Glutamatergic neuron (in vitro differentiated cells): ENCODE results near the gene PPP2R2D. TPM values are rescaled to one million over a fixed set of nuclear protein-coding genes. Genes with fewer than 3 reads are reported as not detected.
A peak's percentile ranks its signal among the peaks of the same experiment; 100 is the strongest.

ENCODE experiments used
- DNase-seq: peaks from one replicate; pipeline ENCODE4 v3.0.0; 2022
- H3K27ac Mint-ChIP-seq: one replicate; pipeline ENCODE4 v1.8.0; 2020; ENCODE audit warnings: mild to moderate bottlenecking, mixed read lengths, inconsistent platforms; ENCODE audit not compliant: unreplicated experiment
- H3K27me3 Mint-ChIP-seq: one replicate; pipeline ENCODE4 v1.8.0; 2020; ENCODE audit warnings: mild to moderate bottlenecking, moderate library complexity, mixed read lengths, inconsistent platforms; ENCODE audit not compliant: unreplicated experiment
- H3K36me3 Mint-ChIP-seq: one replicate; pipeline ENCODE4 v1.8.0; 2020; ENCODE audit warnings: mild to moderate bottlenecking, mixed read lengths, inconsistent platforms; ENCODE audit not compliant: unreplicated experiment
- H3K4me1 Mint-ChIP-seq: one replicate; pipeline ENCODE4 v1.8.0; 2020; ENCODE audit warnings: mild to moderate bottlenecking, low read depth, mixed read lengths, inconsistent platforms; ENCODE audit not compliant: unreplicated experiment
- H3K4me3 Mint-ChIP-seq: one replicate; pipeline ENCODE4 v1.8.0; 2020; ENCODE audit warnings: mild to moderate bottlenecking, mixed read lengths, inconsistent platforms; ENCODE audit not compliant: unreplicated experiment
- H3K9me3 Mint-ChIP-seq: one replicate; pipeline ENCODE4 v1.8.0; 2020; ENCODE audit warnings: mild to moderate bottlenecking, moderate library complexity, mixed read lengths, inconsistent platforms; ENCODE audit not compliant: unreplicated experiment
- total RNA-seq: library from RNA; stranded (reverse); fragmentation: NEBNext Ultra II Directional; extraction: Animal tissue kit (Norgen Biotek cat#: 25700); gene quantifications from one replicate; pipeline ENCODE4 v1.2.1, GENCODE V29; 2021; ENCODE audit not compliant: unreplicated experiment
- TF ChIP-seq, protein P1 (sequence below): fragments of 200-600 bp; sonication (generic); IDR thresholded peaks from one replicate; pipeline ENCODE4 v1.5.0; 2021; ENCODE audit not compliant: partially characterized antibody, unreplicated experiment

PPP2R2D gene
- total RNA-seq, 1 donor from 2014 or later: 42.8 TPM

DNA sequence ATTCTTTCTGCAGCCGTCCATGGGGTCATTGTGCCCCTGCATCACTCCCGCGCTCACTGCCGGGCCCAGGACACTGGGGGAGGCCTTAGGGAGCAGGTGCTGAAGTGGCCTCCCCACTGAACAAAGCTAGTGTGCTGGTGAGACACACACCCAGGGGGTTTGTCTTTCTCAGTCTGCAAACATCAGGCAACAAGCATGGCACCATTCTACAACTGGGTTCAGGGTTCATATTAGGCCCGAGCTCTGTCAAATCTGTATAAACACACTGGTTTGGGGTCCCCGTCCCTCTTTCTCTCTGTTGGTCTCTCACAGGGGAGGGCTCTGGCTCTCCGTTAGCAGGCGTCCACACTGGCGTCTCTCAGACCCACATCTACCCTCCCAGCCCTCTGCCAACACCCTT, 11.1 kb upstream of the PPP2R2D start:
- H3K36me3 Mint-ChIP-seq: no peaks in the 10 kb centered on the region
- TF ChIP-seq, protein P1, sequence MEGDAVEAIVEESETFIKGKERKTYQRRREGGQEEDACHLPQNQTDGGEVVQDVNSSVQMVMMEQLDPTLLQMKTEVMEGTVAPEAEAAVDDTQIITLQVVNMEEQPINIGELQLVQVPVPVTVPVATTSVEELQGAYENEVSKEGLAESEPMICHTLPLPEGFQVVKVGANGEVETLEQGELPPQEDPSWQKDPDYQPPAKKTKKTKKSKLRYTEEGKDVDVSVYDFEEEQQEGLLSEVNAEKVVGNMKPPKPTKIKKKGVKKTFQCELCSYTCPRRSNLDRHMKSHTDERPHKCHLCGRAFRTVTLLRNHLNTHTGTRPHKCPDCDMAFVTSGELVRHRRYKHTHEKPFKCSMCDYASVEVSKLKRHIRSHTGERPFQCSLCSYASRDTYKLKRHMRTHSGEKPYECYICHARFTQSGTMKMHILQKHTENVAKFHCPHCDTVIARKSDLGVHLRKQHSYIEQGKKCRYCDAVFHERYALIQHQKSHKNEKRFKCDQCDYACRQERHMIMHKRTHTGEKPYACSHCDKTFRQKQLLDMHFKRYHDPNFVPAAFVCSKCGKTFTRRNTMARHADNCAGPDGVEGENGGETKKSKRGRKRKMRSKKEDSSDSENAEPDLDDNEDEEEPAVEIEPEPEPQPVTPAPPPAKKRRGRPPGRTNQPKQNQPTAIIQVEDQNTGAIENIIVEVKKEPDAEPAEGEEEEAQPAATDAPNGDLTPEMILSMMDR: no peak
- H3K27me3 Mint-ChIP-seq: peaks cover 2% of the 10 kb centered on the region
- no peak overlapping the region for H3K4me3 Mint-ChIP-seq
- no peak overlapping the region for H3K27ac Mint-ChIP-seq
- H3K9me3 Mint-ChIP-seq: peaks cover 6% of the 10 kb centered on the region
- DNase-seq: no peak
- H3K4me1 Mint-ChIP-seq: peaks cover 2% of the 10 kb centered on the region

GRCh38 chr10:131890276-131891195, 10.3 kb upstream of the PPP2R2D start:
- Mint-ChIP-seq H3K36me3 (no peaks in the 10 kb centered on the region), H3K4me3 (no peak overlapping the region), H3K4me1 (peaks cover under 1% of the 10 kb centered on the region), H3K27me3 (peaks cover under 1% of the 10 kb centered on the region), H3K9me3 (peaks cover 6% of the 10 kb centered on the region), H3K27ac (no peak overlapping the region)
- DNase-seq: no peak
- TF ChIP-seq, protein P1: no peak

DNA sequence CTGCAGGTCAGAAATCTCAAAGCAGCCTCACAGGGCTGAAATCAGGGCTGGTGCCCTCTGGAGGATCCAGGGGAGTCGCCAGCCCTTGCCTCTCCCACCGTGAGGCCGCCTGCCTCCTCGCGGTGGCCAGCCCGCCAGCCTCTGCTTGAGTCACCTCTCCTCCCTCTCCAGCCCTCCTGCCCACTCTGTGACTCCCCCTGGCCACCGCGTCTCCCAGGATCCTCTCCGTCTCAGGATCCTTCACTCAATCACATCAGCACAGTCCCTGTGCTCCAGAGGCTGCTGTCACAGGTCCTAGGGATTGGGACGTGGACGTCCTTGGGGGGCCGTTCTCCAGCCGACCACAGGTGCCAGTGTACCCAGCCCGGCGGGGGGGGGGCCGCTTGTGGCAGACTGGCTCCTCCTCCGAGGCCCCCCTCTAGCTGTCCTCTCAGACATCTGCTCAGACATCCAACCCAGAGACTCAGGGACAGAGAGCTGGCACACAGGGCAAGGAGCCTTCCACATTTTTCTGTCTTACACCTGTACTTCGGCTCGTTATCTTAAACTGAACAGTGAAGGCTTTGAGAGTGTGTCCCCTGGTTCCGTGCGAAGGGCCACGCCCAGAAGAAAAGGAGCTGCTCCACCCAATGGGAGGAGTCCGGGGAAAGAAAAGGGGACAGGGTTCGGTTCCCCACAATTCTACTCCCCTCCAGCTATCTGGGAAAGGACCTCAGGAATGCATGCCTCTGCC, 9.4 kb upstream of the PPP2R2D start:
- no peak overlapping the region for H3K27ac Mint-ChIP-seq
- no peaks in the 10 kb centered on the region for H3K27me3 Mint-ChIP-seq
- H3K9me3 Mint-ChIP-seq: peaks cover 6% of the 10 kb centered on the region
- TF ChIP-seq, protein P1: no peak
- peak; percentile 62 for DNase-seq
- no peak overlapping the region for H3K4me3 Mint-ChIP-seq
- no peaks in the 10 kb centered on the region for H3K36me3 Mint-ChIP-seq
- H3K4me1 Mint-ChIP-seq: no peaks in the 10 kb centered on the region

DNA sequence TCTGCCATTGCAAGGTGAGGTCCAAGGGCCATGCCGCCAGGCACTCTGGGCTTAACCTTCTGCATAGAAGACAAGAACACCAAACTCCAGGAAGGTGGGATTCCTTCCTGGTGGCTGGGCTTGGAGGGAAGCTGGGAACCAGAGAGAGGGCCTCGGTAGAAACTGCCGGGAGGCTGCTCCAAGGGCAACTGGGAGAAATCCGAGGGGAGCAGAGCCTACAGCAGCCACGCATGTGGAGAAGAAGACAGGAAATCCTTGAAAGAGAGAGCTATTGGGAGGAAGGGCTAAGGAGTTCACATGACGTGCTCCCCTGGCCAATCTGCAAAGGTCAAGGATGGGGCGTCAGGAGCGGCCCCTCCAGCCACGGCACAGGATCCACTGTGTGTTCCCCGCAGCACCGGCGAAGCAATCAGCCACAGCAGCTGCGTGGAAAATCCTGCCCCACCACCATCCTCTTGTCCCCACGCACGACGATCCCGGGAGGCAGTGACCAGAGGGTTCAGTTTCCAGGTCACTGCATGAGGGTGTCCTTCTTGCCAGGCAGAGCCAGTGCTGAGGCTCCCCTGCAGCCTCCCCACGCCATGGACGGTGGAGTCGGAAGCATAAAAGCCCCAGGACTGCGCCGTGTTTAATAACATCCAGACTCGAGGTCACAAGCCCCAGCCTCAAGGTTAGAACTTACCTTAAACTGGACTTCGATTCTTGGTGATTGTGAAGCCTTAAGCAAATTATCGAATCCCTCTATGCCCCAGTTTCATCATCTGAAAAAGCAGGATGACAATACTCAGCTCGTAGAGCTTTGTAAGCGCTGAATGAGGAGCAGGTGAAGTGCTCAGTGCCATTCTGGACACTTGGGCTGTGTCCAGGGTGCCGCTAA, 8.6 kb upstream of the PPP2R2D start:
- Mint-ChIP-seq H3K36me3 (no peaks in the 10 kb centered on the region), H3K27ac (no peak overlapping the region), H3K4me3 (no peak overlapping the region)

More for the DNA sequence above, 8.6 kb upstream of the PPP2R2D start:
- H3K4me1 Mint-ChIP-seq: no peaks in the 10 kb centered on the region
- peaks cover 6% of the 10 kb centered on the region for H3K9me3 Mint-ChIP-seq
- no peaks in the 10 kb centered on the region for H3K27me3 Mint-ChIP-seq
- TF ChIP-seq, protein P1: no peak
- DNase-seq: no peak
